ENCODE measurements around the gene IQGAP1.

Gene IQGAP1

DNA sequence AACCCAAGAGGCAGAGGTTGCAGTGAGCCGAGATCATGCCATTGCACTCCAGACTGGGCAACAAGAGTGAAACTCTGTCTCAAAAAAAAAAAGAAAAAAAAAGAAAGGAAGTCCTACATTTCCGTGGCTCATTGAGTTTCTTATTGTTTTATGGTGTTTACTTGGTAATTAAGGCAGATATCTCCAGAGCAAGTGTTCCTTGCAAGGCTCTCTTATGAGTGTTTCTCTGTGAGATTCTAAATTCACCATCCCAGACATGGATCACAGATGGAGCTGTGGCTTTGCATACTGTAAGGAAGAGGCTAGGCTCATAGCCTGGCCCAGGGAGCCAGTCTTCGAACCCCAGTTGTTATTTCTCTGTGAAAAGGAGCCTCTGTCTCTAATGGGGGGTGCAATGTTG, 53.0 kb downstream of the IQGAP1 start:
- DNase-seq, result no peak

DNA sequence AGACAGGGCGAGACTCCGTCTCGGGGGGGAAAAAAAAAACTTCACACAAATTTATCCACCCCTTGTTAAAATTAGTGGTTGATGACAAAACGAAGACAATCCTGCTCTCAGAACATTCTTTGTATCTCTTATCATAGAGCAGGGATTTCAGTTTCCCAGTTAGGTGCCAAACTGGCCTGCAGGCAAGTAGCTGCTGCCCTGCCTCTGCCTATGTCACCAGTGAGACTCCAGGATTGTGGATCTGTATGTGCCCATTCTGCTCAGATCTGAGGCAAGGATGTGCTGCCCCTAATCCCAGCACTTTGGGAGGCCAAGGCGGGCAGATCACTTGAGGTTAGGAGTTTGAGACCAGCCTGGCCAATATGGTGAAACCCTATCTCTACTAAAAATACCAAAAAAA, 54.4 kb downstream of the IQGAP1 start:
- DNase-seq, result no peak

DNA sequence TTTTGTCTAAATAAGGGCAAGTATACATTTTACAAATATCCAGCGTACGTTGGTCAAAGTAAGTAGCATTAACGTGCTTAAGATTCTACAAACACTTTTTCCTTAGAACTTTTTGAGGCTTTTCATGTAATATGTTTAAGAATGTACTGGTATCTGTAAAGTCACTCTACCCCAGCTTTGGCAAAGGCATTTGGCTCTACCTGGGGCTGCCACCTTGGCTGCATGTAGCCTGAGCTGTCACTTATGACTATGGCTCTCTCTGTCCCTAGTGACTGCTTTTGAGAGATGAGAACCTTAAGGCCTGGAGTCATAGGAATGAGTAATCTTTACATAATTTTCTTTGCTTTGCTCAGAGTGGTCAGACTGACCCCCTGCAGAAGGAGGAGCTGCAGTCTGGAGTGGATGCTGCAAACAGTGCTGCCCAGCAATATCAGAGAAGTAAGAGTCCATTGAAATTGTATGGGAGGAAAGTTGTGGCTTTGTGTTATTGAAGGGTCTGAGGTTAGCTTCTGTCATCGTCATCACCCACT, 61.2 kb downstream of the IQGAP1 start:
- DNase-seq, result no peak

DNA sequence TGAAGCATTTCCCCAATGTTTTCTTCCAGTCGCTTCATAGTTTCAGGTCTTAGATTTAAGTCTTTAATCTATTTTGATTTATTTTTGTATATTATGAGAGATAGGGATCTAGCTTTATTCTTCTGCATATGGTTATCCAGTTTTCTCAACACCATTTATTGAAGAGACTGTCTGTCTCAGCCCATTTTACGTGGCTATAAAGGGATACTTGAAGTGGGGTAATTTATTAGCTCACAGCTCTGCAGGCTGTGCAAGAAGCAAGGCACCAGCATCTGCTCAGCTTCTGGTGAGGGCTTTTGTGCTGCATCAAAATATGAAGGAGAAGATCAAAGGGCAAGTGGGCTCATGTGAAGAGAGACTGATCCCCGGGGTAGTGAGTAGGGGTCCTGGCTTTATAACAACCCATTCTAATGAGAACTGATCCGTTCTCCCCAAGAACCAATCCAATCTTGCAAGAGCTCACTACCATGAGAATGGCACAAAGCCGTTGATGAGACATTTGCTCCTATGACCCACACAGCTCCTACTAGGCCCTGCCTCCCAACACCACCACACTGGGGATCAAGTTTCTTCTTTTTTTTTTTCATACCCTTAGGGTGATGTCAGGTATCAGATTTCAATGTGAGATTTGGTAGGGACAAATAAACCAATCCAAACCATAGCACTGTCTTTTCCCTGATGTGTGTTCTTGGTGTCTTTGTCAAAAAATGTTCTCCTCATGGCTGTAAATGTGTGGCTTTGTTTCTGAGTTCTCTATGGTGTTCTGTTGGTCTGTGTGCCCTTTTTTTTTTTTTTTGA, 63.2 kb downstream of the IQGAP1 start:
- DNase-seq, result peak; percentile 32

DNA sequence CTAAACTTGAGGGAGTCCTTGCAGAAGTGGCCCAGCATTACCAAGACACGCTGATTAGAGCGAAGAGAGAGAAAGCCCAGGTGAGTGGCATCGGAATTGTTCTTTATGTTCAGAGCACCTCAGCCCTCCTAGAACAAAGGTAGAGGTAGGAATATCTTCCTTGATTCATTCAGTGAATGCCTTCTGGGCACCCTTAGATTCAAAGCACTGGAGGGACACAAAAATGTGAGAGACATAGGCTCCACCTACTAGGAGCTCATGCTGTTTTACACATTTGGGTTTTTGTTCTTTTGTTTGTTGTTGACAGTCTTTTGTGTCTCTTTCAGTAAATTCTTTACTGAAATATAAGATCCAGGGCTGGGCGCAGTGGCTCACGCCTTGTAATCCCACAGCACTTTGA, 68.2 kb downstream of the IQGAP1 start:
- DNase-seq, result no peak

DNA sequence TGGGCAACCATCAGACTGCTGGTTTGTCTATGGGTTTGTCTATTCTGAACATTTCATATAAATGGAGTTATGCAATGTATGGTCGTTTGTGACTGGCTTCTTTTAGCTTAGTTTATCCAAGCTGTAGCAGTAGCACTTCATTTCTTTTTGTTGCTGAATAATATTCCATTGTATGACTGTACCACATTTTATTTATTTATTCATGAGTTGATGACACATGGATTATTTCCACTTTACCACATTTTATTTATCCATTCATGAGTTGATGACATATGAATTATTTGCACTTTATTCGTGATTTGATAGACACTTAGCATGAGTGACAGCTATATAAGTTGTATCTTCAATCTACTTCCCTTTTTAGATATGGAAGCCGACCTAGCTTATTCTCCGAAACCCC, 70.0 kb downstream of the IQGAP1 start:
- DNase-seq, result no peak

DNA sequence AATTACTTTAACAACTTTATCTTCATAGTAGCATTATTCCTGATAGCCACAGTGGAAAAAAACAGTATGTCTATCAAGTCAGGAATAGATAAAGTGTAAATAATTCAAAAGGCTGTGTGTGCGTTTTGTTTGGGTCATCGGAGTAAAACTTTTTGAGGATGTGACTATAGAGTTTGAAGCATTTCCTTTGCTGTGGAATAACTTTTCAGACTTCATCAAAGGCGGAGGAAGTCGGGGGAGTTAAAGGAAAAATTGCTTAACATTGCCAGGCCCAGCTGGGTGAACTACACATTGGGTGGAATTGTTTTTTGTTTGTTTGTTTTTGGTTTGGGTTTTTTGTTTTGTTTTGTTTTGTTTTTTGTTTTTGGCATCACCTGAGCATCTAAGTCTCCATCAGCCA, 71.3 kb downstream of the IQGAP1 start:
- DNase-seq, result no peak

DNA sequence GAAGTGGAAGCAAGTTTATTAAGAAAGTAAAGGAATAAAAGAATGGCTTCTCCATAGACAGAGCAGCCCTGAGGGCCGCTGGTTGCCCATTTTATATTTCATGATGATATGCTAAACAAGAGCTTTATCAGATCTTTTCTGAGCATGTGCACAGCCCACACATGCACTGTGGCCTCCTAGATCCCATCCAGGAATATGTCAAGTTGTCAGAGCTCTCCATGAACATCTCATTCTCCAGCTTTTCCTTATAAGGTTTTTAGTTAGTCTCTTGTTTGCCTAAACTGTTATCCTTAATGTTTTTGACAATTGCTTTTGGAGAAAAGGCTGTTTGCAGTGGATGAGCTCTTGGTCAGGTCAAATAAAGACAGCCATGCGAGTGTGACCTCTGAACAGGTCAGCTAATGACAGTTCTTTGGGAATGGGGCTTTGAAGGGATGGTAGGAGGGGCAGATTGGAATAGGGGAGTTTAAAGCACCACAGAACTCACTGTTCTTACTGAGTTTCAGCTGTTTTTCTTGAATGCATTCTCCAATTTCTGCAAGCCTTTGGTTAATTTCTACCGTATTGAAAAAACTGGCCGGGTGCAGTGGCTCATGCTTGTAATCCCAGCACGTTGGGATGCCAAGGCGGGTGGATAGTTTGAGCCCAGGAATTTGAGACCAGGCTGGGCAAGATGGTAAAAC, 72.2 kb downstream of the IQGAP1 start:
- no peak for DNase-seq

DNA sequence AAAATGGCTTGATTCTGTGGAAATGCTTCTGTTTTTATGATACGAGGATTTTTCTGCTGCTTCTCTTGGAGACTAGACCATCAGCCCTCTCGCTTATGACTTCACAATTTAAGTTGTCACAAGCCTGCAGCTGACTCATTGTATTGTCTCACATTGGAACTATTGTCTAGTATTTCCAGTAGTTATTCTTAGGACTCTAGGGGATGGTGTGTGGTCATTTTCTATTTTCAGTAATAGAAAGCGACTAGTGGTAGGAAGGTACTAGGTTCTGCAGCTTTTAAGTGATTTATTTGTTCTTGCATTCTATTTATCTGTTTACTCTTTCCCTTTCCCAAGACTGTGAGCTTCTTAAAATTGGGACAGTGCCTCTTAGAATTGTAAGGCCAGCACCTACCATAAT, 75.3 kb downstream of the IQGAP1 start:
- DNase-seq, result no peak

DNA sequence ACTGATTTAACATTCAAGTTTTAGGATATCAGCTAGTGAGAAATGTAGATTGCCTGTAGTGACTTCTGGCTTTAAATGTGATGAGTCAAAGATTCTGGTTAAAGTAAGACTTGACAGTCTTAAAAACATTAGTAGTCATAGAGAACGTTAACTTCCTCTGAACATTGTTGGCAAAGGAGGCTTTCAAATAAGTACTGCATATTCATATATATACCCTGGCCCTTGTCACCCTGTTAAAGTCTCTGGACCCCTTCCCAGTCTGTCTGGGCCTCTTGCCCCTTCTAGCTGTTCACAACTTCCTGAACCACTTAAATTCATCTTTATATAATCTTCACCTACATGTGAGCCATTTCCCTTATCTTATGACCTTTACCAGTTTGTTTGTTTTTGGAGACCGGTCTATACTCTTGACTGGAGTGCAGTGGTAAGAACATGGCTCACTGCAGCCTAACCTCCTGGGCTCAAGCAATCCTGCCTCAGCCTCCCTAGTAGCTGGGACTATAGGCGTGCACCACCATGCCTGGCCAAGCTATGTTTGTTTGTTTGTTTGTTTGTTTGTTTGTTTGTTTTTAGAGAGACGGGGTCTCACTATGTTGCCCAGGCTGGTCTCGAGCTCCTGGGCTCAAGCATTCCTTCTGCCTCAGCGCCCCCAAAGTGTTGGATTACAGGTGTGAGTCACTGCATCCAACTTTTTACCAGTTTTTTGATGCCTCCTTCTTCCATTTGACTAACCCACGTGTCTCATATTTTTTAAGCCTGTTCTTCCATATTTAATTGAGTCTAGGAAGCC, 77.3 kb downstream of the IQGAP1 start:
- DNase-seq, result no peak

DNA sequence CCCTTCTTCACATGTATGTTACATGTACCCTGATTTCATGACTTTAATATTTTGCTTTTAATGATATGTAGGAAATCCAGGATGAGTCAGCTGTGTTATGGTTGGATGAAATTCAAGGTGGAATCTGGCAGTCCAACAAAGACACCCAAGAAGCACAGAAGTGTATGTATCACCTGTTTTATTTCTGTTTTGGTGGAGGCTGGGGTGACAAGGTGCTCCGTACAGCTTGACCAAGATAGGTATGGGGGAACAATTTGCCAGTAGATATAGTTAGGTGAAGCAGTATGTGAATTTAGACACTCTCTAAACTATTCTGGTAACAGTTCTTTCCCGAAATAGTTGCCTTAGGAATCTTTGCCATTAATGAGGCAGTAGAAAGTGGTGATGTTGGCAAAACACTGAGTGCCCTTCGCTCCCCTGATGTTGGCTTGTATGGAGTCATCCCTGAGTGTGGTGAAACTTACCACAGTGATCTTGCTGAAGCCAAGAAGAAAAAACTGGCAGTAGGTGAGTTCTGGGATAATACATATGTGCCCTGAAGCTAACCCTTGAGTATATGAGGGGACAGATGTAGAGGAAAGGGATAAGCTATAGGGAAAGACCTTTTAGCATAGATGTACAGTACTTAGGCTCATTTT, 78.0 kb downstream of the IQGAP1 start:
- no peak for DNase-seq

DNA sequence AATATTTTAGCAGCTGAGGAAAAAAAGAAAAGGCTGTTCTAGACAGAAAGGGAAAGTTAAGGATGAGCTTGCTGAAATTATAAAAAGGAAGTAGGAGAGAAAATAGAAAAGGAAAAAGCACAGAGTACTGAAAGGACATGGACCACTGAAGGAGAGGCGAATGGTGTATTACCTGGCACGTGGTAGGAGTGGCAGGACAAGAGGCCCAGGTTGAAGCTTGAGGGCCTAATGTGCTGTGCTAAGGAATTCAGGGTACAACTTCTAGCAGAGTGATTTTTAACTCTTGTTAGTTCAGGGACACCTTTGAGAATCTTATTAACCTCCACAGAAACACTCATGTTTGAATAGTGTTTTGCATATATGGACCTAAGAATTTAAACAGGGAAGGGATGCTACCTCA, 81.7 kb downstream of the IQGAP1 start:
- no peak for DNase-seq

DNA sequence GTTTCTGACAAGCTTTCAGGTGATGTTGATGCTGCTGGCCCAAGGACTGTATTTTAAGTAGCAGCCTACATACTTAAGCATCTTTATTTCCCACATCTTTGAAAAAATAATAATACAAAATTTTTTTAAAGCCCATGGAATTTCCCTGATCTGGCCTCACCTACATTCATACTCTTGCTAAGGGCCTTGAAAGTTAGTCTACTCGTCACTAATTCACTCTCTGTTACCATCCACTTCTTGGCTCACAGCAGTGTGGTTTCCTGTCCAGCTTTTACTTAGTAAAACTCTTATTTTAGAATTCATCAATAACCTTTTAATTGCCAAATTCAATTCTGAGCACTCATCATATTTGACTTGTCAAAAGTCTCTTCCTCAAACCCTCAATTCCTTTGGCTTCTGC, 82.4 kb downstream of the IQGAP1 start:
- DNase-seq, result no peak

DNA sequence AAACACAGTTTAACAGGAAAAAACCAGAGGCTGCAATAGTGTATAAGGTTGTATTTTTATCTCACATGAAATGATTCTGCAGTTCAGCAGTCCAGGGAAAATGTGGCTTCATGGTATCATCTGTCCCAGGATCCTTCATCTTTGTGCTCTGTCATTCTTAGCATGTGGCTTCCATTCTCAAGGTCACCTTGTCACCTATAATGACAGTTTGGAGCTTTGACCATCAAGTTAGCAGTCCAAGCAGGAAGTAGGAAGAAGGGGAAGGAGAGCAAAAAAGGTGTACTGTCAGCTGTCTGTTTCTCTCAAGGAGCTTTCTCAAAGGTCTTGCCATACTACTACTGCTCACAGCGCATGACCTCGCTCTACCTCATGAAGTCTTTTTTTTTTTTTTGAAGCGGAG, 83.1 kb downstream of the IQGAP1 start:
- DNase-seq, result no peak

DNA sequence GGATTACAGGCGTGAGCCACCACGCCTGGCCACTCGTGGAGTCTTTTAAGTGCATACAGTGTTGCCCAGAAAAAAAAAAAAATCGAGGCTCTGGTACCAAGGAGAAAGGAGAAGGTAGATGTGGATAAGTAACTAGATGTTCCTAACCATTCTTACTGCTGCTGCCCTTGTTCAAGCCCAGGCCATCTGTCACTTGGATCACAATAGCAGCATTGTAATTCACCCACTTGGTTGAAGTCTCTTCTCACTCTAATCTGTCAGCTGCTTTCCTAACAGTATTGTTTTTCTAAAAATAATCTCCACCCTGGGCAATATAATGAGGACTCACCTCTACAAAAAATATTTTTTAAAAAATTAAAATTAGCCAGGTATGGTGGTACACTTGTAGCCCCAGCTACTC, 83.7 kb downstream of the IQGAP1 start:
- no peak for DNase-seq

DNA sequence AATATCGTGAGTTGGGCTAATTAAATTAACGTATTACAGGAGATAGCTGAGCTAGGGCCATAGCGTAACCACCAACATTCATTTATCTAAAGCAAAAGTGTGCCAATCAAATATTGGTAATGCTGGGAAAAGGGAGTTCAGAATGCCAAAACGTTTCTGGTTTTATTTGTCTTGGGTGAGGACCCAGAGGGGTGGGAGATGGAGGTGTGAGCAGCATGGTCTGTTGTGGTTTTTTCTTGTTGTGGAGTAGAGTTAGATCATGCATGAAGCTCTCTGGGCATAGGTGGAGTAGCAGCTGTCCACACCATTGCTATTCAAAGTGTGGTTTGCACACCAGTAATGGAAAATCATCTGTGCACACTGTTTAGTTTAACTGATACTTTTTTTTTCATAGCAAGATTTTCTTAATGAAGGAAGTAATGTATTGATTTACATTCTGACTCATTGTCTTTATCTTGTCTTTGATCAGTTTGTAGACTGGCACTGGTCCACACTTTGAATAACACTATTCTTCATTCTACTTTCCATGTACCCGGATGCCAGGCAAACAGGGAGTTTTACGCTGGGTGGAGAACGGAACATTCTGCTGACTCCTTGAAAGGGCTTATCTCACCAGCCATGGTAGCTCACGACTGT, 90.9 kb downstream of the IQGAP1 start:
- DNase-seq, result no peak

DNA sequence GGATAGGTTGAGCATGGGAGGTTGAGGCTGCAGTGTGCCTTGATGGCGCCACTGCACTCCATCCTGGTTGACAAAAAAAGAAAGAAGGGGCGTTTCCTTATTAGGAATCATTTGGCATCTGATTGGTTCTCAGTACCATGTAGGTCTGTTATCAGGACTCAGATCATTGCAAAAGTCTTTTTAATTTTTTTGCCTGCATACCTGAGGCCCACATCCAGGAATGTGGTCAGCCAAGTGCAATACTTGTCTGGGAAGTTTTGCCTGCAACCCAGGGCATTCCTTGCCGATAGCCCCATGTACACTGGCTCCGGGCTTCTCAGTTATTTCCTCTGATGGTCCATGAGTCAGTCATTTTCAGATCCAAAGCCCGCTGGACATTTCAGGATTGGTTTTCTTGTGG, 91.6 kb downstream of the IQGAP1 start:
- no peak for DNase-seq

DNA sequence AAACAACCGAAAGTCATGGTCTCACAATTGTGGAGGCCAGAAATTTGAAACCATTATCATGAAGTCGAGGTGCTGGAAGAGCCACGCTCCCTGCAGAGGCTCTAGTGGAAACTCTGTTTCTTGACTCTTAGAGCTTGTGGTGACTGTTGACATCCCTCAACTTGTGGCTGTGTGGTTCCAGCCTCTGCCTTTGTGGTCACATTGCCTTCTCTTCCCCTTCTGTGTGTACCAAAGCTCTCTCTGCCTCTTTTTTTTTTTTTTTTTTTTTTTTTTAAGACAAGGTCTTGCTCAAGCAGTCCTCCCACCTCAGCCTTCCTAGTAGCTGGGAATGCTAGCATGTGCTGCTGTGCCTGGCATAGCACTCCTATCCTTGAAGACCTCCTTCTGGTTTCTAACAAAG, 93.0 kb downstream of the IQGAP1 start:
- DNase-seq, result no peak

DNA sequence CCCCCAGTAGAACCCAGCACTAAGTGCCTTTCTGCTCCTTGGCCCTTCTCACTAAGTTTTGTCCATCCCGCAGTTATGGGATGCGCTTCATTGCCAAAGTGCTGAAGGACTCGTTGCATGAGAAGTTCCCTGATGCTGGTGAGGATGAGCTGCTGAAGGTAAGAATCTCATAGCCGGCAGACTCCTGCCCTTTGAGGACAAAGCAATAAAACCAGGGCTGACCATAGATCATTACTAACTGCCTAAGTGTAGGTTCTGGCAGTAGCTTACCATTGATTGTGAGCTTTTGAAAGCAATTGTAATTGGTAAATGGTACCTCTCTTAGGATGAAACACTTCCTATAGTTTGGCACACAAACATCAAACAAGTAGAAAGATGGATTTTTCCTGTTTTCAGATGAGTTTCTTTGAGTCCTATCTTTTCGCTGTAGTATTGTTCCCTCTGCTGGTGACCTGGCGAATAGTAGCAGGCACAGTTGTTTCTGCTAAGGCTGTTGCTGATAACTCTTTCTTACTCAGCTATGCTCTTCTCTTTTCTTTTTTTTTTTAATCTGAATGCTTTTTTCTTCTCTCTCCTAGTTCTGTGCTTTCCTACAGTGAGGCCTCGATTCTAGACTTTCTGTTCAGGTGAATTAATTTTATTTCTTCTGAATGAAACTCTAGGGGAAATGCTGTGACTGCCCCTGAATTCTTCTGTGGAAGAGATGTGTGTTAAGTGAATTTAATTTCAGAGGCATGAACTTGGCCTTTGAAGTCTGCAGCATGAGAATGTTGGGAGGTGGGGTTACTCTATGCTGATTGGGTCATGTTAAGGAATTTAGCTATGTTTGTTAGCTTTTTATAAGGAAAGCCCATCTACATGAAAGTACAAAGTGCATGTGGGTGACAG, 94.3 kb downstream of the IQGAP1 start:
- DNase-seq, result peak; percentile 3

DNA sequence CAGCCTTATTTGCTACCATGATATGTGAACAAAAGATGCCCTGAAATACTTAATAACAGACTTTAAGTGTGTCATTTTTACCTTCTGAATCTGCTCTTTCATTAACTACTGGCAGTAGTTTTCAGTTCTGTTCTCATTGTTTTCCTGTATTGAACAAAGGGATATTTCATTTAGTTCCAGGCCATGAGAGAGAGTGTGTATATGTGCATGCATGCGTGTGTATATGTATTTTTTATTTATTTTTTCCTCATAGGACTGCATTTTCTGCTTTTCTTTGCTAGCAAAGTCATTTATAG, 94.9 kb downstream of the IQGAP1 start:
- DNase-seq, result no peak

DNA sequence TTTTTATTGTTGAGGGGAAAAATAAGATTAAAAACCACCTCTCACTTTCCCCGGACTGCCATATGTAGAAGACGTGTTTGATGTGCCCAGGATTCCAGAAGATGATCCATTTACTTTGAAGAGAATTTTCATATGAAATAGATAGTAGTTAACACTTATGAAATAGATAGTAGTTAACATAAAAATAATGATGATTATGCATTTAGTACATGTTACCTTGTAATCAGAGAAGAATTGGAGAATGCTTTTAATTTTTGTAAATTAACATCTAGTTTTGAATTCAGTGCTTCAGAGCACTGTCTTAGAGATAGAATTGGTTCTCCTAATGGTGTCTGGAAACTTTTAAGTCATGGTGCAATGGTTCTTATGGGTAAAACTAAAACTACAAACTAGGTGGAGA, 95.6 kb downstream of the IQGAP1 start:
- DNase-seq, result no peak

DNA sequence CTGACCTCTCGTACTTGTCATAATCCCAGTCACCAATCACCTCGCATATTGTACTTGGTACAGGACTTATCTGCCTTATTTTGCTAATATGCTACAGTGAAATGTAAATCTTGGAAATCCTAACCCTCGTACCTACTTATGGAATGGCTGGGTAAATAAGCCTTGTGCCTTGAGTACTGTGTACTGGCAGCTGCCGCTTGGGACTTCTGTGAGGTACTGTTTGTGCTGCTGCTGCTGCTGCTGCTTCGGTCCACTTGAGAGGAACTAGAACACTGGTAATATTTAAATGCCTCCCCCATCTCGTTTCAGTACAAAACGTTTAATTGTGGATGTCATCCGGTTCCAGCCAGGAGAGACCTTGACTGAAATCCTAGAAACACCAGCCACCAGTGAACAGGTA, 99.1 kb downstream of the IQGAP1 start:
- no peak for DNase-seq

All from NCI-H146 (cell line).